Omental fat pad (tissue), 4 donors: ENCODE data around the gene ASB7. TPM values are rescaled to one million over a fixed set of nuclear protein-coding genes. Genes with fewer than 3 reads are reported as not detected.
"Not testable (repeated sequence)": the region's sequence is repeated elsewhere in the genome, so short reads cannot be mapped to it uniquely, and the experiment has no call there.

Experiments used
- ATAC-seq: fragments of 150-250 bp; one replicate; pipeline ENCODE4 v1.9.1; 2016; ENCODE audit warnings: mild to moderate bottlenecking, moderate library complexity; ENCODE audit not compliant: low FRiP score
- DNase-seq: peaks from one replicate; pipeline ENCODE4 v3.0.0-alpha.2; 2019; ENCODE audit warnings: low spot score
- total RNA-seq, 4 donors: library from RNA; depleted of rRNA; stranded (reverse); fragments of >200 nt; gene quantifications; one replicate each; pipeline ENCODE4 v1.1.0, GENCODE V29; 2016
- TF ChIP-seq, protein P1 (sequence below), 3 donors: fragments of 450-650 bp; IDR thresholded peaks; one replicate each; pipeline ENCODE4 v1.5.1; 2016 to 2017; ENCODE audit warnings: antibody characterized with exemption in 3 of 3, mild to moderate bottlenecking in 3 of 3, moderate library complexity in 2 of 3

The ASB7 gene
- total RNA-seq, 4 donors from 2014 or later: 9.8 to 13.6 (median 11.1) TPM

DNA sequence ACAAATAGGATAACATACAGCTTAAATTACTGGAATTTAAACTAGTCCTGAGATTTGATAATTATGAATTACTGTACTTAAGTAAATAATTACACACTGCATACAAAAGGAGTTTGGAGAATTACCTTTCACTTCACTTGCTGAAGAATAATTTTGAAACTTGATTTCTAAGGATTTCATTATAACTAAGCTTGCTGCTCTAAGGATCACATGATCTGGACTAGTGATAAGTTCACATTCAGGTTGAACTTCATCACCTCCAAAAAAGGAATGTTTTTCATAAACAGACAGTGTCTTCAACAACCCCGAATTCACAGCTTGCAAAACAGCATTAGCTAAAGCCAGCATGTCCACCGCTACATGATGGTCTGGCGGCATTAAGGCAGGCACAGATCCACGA, 28.9 kb upstream of the ASB7 start:
- TF ChIP-seq, protein P1, sequence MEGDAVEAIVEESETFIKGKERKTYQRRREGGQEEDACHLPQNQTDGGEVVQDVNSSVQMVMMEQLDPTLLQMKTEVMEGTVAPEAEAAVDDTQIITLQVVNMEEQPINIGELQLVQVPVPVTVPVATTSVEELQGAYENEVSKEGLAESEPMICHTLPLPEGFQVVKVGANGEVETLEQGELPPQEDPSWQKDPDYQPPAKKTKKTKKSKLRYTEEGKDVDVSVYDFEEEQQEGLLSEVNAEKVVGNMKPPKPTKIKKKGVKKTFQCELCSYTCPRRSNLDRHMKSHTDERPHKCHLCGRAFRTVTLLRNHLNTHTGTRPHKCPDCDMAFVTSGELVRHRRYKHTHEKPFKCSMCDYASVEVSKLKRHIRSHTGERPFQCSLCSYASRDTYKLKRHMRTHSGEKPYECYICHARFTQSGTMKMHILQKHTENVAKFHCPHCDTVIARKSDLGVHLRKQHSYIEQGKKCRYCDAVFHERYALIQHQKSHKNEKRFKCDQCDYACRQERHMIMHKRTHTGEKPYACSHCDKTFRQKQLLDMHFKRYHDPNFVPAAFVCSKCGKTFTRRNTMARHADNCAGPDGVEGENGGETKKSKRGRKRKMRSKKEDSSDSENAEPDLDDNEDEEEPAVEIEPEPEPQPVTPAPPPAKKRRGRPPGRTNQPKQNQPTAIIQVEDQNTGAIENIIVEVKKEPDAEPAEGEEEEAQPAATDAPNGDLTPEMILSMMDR (IDR thresholded peaks at IDR 0.05): no peak
- no peak for DNase-seq
- no peak for ATAC-seq

DNA sequence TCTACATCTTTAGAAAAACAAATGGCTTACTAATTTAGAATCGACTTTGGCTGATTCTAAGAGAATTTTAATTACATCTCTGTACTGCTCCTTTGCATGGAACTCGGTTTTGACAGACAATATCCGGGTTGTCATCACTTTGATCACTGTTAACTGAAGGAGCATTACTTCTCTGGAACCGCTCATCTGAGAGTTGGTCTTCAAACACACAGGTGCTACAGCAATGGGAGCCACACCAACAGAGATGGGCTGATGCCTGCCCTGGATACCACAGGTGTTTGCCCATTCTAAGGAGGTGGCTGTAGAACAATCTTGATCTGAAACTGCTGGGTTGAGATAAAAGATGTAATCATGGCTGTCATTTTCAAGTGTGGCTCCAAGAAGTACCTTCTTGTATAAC, 22.0 kb upstream of the ASB7 start:
- DNase-seq (no peak), ATAC-seq (no peak)
- TF ChIP-seq, protein P1 (IDR thresholded peaks at IDR 0.05): no peak

DNA sequence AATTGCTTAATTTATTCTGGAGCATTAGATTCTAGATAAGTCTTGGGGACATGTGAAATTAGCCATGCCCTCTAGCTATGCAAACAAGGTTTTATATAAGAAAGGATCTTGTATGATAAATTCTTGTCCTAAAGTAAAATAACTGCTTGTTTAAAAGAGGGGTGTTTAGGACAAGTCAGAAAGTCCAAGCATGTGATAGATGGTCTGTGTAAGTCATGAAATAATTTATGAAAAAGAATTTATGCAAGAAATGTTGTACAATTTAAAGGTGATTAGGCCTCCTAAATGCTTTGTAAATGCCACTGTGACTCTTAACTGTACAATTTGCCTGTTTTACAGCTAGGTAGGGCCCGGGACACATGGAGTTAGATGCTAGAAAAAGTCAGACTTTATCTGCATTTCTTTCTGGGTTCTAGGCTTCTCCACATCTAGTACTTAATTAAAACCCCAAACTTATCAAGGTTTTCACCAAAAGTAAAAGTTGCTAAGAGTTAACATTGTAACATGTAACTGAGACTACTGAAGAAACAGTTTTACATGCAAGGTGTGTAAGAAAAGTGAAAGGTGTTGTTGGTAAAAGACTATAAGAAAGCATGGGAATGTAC, 13.6 kb upstream of the ASB7 start:
- ATAC-seq (no peak), DNase-seq (no peak)
- TF ChIP-seq, protein P1 (IDR thresholded peaks at IDR 0.05): no peak

DNA sequence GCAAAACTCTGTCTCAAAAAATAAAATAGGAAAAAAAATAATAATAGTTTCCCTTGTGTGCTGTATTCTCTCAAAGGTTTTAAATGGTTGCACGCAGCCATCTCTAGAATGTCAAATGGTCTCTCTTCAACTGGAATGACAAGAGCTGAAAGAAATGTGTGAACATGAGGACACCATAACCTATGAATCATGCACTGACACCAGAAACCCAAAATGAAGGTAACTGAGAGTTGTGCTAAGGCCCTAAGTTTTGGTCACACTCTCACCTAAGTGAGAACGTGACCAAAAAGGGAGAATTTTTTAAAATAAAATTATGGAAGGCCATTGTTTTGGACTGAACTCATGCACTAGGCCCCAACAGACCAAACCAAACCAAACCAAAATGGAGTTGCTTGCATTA, 11.2 kb upstream of the ASB7 start:
- not testable (repeated sequence) for DNase-seq, ATAC-seq

DNA sequence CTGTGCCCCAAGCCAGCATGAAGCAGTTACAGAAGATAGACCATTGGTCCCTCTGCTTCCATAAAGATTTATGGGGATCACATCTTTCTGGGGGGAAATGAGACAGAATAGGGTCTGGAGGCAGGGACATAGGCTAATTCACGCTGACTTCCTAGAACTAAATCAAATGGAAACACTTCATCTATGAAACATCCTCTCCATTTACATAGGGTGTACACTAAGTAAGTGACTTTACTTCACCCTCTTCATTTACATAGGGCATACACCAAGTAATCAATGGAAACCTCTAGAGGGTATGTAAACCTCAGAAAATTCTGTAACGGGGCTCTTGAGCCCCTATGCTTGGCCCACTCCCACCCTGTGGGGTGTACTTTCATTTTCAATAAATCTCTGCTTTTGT, 10.6 kb upstream of the ASB7 start:
- ATAC-seq: no peak
- TF ChIP-seq, protein P1 (IDR thresholded peaks at IDR 0.05): no peak
- no peak for DNase-seq

DNA sequence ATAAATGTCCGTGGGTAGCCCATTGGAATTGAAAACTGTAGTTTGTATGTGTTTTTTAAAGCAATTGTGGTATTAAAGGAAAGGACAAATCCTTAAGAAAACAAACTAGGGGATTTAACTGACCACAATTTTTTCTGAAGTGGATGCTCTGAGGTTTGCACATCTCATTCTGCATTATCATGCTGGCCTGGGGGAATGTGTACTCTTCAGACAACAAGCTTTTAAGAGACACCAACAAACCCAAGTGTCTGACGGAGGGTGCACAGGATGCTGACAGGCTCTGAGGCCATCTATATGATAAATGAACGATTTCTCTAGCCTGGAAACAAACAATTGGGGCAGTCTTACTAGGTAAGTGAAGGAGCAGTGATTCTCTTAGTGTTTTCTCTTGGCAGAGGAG, 9.5 kb upstream of the ASB7 start:
- TF ChIP-seq, protein P1 (IDR thresholded peaks at IDR 0.05): no peak
- DNase-seq (no peak), ATAC-seq (no peak)

DNA sequence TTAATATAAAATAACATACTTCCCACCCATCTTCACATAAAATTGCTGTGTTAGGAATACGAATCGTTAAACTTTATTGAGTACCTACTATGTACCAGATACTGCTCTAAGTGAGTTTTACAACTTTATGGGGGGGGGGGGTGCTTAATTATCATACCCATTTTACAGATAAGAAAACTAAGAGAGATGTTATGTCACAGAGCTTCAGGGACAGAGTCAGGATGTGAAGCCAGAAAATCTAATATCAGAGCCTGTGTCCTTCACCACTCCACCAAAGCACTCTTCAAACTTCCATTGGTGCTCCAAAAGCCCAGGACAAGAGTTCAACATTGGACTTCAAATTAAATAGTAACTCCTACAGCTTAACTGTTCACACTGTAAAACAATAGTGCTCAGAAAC, 9.0 kb upstream of the ASB7 start:
- ATAC-seq: no peak
- DNase-seq: no peak
- TF ChIP-seq, protein P1 (IDR thresholded peaks at IDR 0.05): no peak
